ENCODE measurements around the gene NF2. TPM values are rescaled to one million over a fixed set of nuclear protein-coding genes. Genes with fewer than 3 reads are reported as not detected.

The NF2 gene
- total and polyA plus RNA-seq, 2 experiments from 2014 or later, result 14.4 to 54.5 TPM

- TF ChIP-seq ZNF462 (CRISPR knock-in tag; IDR thresholded peaks at IDR 0.05) (no peak), REST (IDR thresholded peaks at IDR 0.05; ENCODE audit: unreplicated experiment) (no peak), EZH2phosphoT487 (IDR thresholded peaks at IDR 0.05; ENCODE audit: unreplicated experiment) (no peak), POLR2AphosphoS5 (IDR thresholded peaks at IDR 0.05; ENCODE audit: low read depth) (no peak), CTCF (conservative IDR thresholded peaks at IDR 0.05; ENCODE audit: low read depth in 2 of 2) (no peak), ETS1 (IDR thresholded peaks at IDR 0.05) (no peak)
Measured at GRCh38 chr22:29691636-29692326, 88.3 kb downstream of the NF2 start (continued).
